Endothelial cell (in vitro differentiated cells): Measurements from ENCODE around the gene CDC27. TPM values are rescaled to one million over a fixed set of nuclear protein-coding genes. Genes with fewer than 3 reads are reported as not detected.

ENCODE experiments used
- DNase-seq: peaks from one replicate; pipeline ENCODE4 v3.0.0; 2021; ENCODE audit warnings: low spot score
- H3K27ac Mint-ChIP-seq: one replicate; pipeline ENCODE4 v1.8.0; 2021; ENCODE audit warnings: mixed read lengths, inconsistent platforms; ENCODE audit not compliant: unreplicated experiment
- H3K27me3 Mint-ChIP-seq: one replicate; pipeline ENCODE4 v1.8.0; 2021; ENCODE audit warnings: mild to moderate bottlenecking, moderate library complexity, mixed read lengths, inconsistent platforms; ENCODE audit not compliant: unreplicated experiment
- H3K36me3 Mint-ChIP-seq: one replicate; pipeline ENCODE4 v1.8.0; 2021; ENCODE audit warnings: mild to moderate bottlenecking, low read depth, mixed read lengths, inconsistent platforms; ENCODE audit not compliant: unreplicated experiment
- H3K4me1 Mint-ChIP-seq: one replicate; pipeline ENCODE4 v1.8.0; 2021; ENCODE audit warnings: mild to moderate bottlenecking, mixed read lengths, inconsistent platforms; ENCODE audit not compliant: unreplicated experiment
- H3K4me3 Mint-ChIP-seq: one replicate; pipeline ENCODE4 v1.8.0; 2021; ENCODE audit warnings: mild to moderate bottlenecking, mixed read lengths, inconsistent platforms; ENCODE audit not compliant: unreplicated experiment
- H3K9me3 Mint-ChIP-seq: one replicate; pipeline ENCODE4 v1.8.0; 2021; ENCODE audit warnings: mixed read lengths, inconsistent platforms; ENCODE audit not compliant: unreplicated experiment
- CTCF ChIP-seq: fragments of 200-600 bp; sonication (generic); IDR thresholded peaks from one replicate; pipeline ENCODE4 v1.5.0; 2021; ENCODE audit warnings: antibody characterized with exemption; ENCODE audit not compliant: unreplicated experiment
- total RNA-seq: library from RNA; stranded (reverse); fragmentation: NEBNext Ultra II Directional; extraction: Animal tissue kit (Norgen Biotek cat#: 25700); gene quantifications from one replicate; pipeline ENCODE4 v1.2.1, GENCODE V29; 2021; ENCODE audit not compliant: unreplicated experiment

The CDC27 gene
- total RNA-seq, 1 donor from 2014 or later: 108 TPM

- H3K4me1 Mint-ChIP-seq: peaks cover 11% of the 10 kb centered on the region
- DNase-seq: no peak
- no peaks in the 10 kb centered on the region for H3K9me3 Mint-ChIP-seq
- peaks cover 4% of the 10 kb centered on the region for H3K27me3 Mint-ChIP-seq
- H3K4me3 Mint-ChIP-seq: no peak overlapping the region
- no peaks in the 10 kb centered on the region for H3K36me3 Mint-ChIP-seq
- no peak for TF ChIP-seq CTCF
- no peak overlapping the region for H3K27ac Mint-ChIP-seq
These were observed 12.1 kb upstream of the CDC27 start for GRCh38 chr17:47201166-47201565.

GRCh38 chr17:47200325-47200664 is 11.2 kb upstream of the CDC27 start:
- Mint-ChIP-seq H3K4me3 (no peak overlapping the region), H3K27ac (peak overlapping the region; percentile 42), H3K4me1 (peaks cover 5% of the 10 kb centered on the region), H3K36me3 (no peaks in the 10 kb centered on the region), H3K9me3 (no peaks in the 10 kb centered on the region), H3K27me3 (peaks cover 4% of the 10 kb centered on the region)
- DNase-seq: no peak
- TF ChIP-seq CTCF: no peak

- no peak for DNase-seq
- H3K27me3 Mint-ChIP-seq: peaks cover 4% of the 10 kb centered on the region
- no peak overlapping the region for H3K27ac Mint-ChIP-seq
- no peaks in the 10 kb centered on the region for H3K9me3 Mint-ChIP-seq
- no peak for TF ChIP-seq CTCF
- H3K4me3 Mint-ChIP-seq: no peak overlapping the region
- H3K36me3 Mint-ChIP-seq: no peaks in the 10 kb centered on the region
- H3K4me1 Mint-ChIP-seq: peaks cover 5% of the 10 kb centered on the region
These were observed 10.7 kb upstream of the CDC27 start for GRCh38 chr17:47199627-47200324.

- no peak overlapping the region for H3K4me3 Mint-ChIP-seq
- DNase-seq: no peak
- no peaks in the 10 kb centered on the region for H3K9me3 Mint-ChIP-seq
- no peak overlapping the region for H3K27ac Mint-ChIP-seq
- peaks cover 4% of the 10 kb centered on the region for H3K27me3 Mint-ChIP-seq
- H3K36me3 Mint-ChIP-seq: peaks cover 7% of the 10 kb centered on the region
- TF ChIP-seq CTCF: no peak
- peaks cover 5% of the 10 kb centered on the region for H3K4me1 Mint-ChIP-seq
These were observed 8.7 kb upstream of the CDC27 start for GRCh38 chr17:47197821-47198220.

GRCh38 chr17:47193931-47194511 is 4.9 kb upstream of the CDC27 start:
- no peak for DNase-seq
- no peak for TF ChIP-seq CTCF
- H3K27me3 Mint-ChIP-seq: peaks cover 3% of the 10 kb centered on the region
- H3K4me1 Mint-ChIP-seq: no peaks in the 10 kb centered on the region
- no peak overlapping the region for H3K4me3 Mint-ChIP-seq
- H3K36me3 Mint-ChIP-seq: peaks cover 7% of the 10 kb centered on the region
- no peak overlapping the region for H3K27ac Mint-ChIP-seq
- no peaks in the 10 kb centered on the region for H3K9me3 Mint-ChIP-seq
